CD4-positive, alpha-beta T cell treated with Interleukin-21 for 1 hour (primary cell): ENCODE measurements around the gene GP2.
"Not testable (repeated sequence)": the region's sequence is repeated elsewhere in the genome, so short reads cannot be mapped to it uniquely, and the experiment has no call there.

Experiments used
- DNase-seq: peaks from one replicate; pipeline ENCODE4 v3.0.0-alpha.2; 2020

The GP2 gene

GRCh38 chr16:20323591-20324117 is 3.7 kb downstream of the GP2 start:
- no peak for DNase-seq

- DNase-seq = no peak
Measured at GRCh38 chr16:20322696-20323095, 4.6 kb downstream of the GP2 start.

GRCh38 chr16:20321671-20322070 is 5.6 kb downstream of the GP2 start:
- DNase-seq = no peak

GRCh38 chr16:20321051-20321450 is 6.3 kb downstream of the GP2 start:
- not testable (repeated sequence) for DNase-seq

GRCh38 chr16:20320592-20320991 is 6.7 kb downstream of the GP2 start:
- DNase-seq = no peak

GRCh38 chr16:20320178-20320577 is 7.1 kb downstream of the GP2 start:
- no peak for DNase-seq

- DNase-seq = no peak
Measured at GRCh38 chr16:20319406-20319805, 7.9 kb downstream of the GP2 start.

- DNase-seq = no peak
Measured at GRCh38 chr16:20318437-20318836, 8.9 kb downstream of the GP2 start.

GRCh38 chr16:20318006-20318405 is 9.3 kb downstream of the GP2 start:
- DNase-seq = no peak

GRCh38 chr16:20317117-20317516 is 10.2 kb downstream of the GP2 start:
- no peak for DNase-seq

- DNase-seq = no peak
Measured at GRCh38 chr16:20316715-20317114, 10.6 kb downstream of the GP2 start.

- DNase-seq = no peak
Measured at GRCh38 chr16:20315764-20316163, 11.5 kb downstream of the GP2 start.

- no peak for DNase-seq
Measured at GRCh38 chr16:20314575-20314974, 12.7 kb downstream of the GP2 start.

GRCh38 chr16:20313741-20314140 is 13.6 kb downstream of the GP2 start:
- no peak for DNase-seq

GRCh38 chr16:20312536-20313095 is 14.7 kb downstream of the GP2 start:
- not testable (repeated sequence) for DNase-seq

GRCh38 chr16:20311548-20311947 is 15.8 kb downstream of the GP2 start:
- no peak for DNase-seq

GRCh38 chr16:20310421-20311395 is 16.6 kb downstream of the GP2 start:
- no peak for DNase-seq

- no peak for DNase-seq
Measured at GRCh38 chr16:20309786-20310185, 17.5 kb downstream of the GP2 start.

- no peak for DNase-seq
Measured at GRCh38 chr16:20308801-20309590, 18.3 kb downstream of the GP2 start.

- DNase-seq = no peak
Measured at GRCh38 chr16:20308266-20308665, 19.0 kb downstream of the GP2 start.

- no peak for DNase-seq
Measured at GRCh38 chr16:20307791-20308190, 19.5 kb downstream of the GP2 start.

GRCh38 chr16:20307240-20307671 is 20.1 kb downstream of the GP2 start:
- DNase-seq = no peak

GRCh38 chr16:20306401-20306800 is 20.9 kb downstream of the GP2 start:
- no peak for DNase-seq
